Measurements from ENCODE around the gene BAMBI.

- TF ChIP-seq, protein P1, sequence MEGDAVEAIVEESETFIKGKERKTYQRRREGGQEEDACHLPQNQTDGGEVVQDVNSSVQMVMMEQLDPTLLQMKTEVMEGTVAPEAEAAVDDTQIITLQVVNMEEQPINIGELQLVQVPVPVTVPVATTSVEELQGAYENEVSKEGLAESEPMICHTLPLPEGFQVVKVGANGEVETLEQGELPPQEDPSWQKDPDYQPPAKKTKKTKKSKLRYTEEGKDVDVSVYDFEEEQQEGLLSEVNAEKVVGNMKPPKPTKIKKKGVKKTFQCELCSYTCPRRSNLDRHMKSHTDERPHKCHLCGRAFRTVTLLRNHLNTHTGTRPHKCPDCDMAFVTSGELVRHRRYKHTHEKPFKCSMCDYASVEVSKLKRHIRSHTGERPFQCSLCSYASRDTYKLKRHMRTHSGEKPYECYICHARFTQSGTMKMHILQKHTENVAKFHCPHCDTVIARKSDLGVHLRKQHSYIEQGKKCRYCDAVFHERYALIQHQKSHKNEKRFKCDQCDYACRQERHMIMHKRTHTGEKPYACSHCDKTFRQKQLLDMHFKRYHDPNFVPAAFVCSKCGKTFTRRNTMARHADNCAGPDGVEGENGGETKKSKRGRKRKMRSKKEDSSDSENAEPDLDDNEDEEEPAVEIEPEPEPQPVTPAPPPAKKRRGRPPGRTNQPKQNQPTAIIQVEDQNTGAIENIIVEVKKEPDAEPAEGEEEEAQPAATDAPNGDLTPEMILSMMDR (IDR thresholded peaks at IDR 0.05; ENCODE audit: insufficient read depth, low read depth, low read length) = no peak
- TF ChIP-seq EZH2 (IDR thresholded peaks at IDR 0.05; ENCODE audit: insufficient read depth, low read length) = no peak
These were observed 44.1 kb downstream of the BAMBI start for GRCh38 chr10:28721318-28721951.

All from astrocyte (in vitro differentiated cells and primary cell).